T-helper 1 cell treated with Interleukin-12 subunit alpha and Interleukin-12 subunit beta and Interleukin-4 antibody, amounts not matched to agents 30 μg/mL and 1 μg/mL, for 36 hours (primary cell): Measurements from ENCODE around the gene REPS1.
"Not testable (repeated sequence)": the region's sequence is repeated elsewhere in the genome, so short reads cannot be mapped to it uniquely, and the experiment has no call there.

Experiments used
- H3K27ac Mint-ChIP-seq: one replicate; pipeline ENCODE4 v1.8.0; 2021; ENCODE audit warnings: mild to moderate bottlenecking, mixed read lengths
- H3K27me3 Mint-ChIP-seq: one replicate; pipeline ENCODE4 v1.8.0; 2021; ENCODE audit warnings: low read depth, mixed read lengths
- H3K36me3 Mint-ChIP-seq: one replicate; pipeline ENCODE4 v1.8.0; 2021; ENCODE audit warnings: low read depth, mixed read lengths
- H3K4me1 Mint-ChIP-seq: one replicate; pipeline ENCODE4 v1.8.0; 2021; ENCODE audit warnings: low read depth, mixed read lengths
- H3K4me3 Mint-ChIP-seq: one replicate; pipeline ENCODE4 v1.8.0; 2021; ENCODE audit warnings: mild to moderate bottlenecking, moderate library complexity, mixed read lengths
- H3K9me3 Mint-ChIP-seq: one replicate; pipeline ENCODE4 v1.8.0; 2021; ENCODE audit warnings: mixed read lengths

Gene REPS1, protein sequence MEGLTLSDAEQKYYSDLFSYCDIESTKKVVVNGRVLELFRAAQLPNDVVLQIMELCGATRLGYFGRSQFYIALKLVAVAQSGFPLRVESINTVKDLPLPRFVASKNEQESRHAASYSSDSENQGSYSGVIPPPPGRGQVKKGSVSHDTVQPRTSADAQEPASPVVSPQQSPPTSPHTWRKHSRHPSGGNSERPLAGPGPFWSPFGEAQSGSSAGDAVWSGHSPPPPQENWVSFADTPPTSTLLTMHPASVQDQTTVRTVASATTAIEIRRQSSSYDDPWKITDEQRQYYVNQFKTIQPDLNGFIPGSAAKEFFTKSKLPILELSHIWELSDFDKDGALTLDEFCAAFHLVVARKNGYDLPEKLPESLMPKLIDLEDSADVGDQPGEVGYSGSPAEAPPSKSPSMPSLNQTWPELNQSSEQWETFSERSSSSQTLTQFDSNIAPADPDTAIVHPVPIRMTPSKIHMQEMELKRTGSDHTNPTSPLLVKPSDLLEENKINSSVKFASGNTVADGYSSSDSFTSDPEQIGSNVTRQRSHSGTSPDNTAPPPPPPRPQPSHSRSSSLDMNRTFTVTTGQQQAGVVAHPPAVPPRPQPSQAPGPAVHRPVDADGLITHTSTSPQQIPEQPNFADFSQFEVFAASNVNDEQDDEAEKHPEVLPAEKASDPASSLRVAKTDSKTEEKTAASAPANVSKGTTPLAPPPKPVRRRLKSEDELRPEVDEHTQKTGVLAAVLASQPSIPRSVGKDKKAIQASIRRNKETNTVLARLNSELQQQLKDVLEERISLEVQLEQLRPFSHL

DNA sequence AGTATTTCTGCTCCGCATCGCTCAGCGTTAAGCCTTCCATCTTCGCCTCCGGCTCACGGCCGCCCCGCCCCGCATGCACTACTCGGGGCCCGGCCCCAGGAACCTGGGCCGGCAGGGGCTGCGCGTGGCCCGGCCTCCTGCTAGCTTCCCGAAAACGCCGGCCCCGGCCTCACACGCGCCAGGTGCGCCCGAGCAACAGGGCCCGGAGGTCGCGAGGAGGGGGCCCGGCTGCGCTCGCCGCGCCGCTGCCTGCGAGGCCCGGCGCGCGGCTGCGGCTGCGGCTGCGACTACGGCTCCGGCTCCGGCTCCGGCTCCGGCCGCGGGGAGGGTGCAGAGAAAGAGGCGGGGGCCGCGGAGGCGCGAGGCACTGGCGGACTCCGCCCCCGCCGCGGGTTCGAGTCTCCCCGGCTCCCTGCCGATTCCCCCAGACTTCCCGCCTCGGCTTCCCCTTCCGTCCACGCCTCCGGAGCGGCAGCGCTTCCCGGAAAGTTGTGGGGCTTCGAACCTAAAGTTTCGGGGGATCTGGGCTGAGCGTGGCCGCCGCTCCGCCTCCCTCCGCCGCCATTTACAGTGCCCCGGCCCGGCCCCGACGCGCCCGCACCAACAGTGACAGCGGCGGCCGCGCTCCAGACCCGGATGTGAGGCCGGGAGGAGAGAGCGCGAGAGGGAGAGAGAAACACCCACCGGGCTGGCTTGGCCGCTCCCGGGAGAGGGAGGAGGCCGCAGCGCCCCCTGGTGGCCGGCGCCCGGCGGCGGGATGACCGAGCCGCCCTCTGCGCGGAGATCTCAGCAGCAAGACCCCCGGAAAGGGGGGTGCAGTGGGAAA is at the start of gene REPS1:
TSS of gene REPS1 (minus strand) at position 611 of the 826 bp plus-strand sequence. CDS start at position 40, 571 bp downstream.
- peaks cover 1% of the 10 kb centered on the region for H3K9me3 Mint-ChIP-seq
- peaks cover 16% of the 10 kb centered on the region for H3K4me1 Mint-ChIP-seq
- no peaks in the 10 kb centered on the region for H3K36me3 Mint-ChIP-seq
- peak within 1 kb of the TSS; percentile 89 for H3K4me3 Mint-ChIP-seq
- H3K27me3 Mint-ChIP-seq, result peaks cover 1% of the 10 kb centered on the region
- peak within 1 kb of the TSS; percentile 94 for H3K27ac Mint-ChIP-seq

GRCh38 chr6:139037490-139037889 is 49.4 kb upstream of the REPS1 start:
- Mint-ChIP-seq H3K9me3 (no peaks in the 10 kb centered on the region), H3K4me1 (peaks cover 21% of the 10 kb centered on the region), H3K4me3 (no peak overlapping the region), H3K27ac (no peak overlapping the region), H3K27me3 (no peaks in the 10 kb centered on the region), H3K36me3 (peaks cover 53% of the 10 kb centered on the region)

DNA sequence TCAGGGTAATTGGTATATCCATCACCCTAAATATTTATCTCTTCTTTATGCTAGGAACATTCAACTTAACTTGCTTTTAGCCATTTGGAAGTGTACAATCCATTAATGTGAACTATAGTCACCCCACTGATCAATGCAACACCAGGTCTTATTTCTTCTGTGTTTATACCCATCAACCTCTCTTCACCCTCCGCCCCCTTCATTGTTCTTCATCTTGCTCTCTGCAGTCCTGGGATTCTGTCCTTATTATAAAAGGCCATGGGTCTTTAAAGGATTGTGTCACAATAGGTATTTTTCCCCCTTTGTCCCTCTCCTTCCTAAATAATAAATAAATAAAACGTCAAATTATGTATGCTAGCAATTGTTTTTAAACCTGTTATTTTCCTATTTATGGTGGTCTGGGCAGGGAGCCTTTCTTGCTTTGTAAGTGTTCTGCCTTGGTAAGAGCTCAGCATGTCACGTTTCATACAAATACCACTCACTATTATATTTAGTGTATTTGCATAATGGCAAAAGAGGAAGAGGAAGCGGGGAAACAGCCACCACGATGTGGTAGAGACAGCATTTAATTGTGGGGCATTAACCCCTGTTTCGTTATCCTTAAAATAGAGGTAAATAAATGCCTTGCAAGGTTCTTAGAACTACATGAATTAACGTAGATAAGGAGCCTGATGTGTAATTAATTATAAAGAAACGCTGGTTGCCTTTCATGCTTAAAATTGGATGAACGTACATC is 42.3 kb upstream of the REPS1 start:
- H3K4me1 Mint-ChIP-seq, result peaks cover 24% of the 10 kb centered on the region
- H3K4me3 Mint-ChIP-seq, result no peak overlapping the region
- H3K27me3 Mint-ChIP-seq, result no peaks in the 10 kb centered on the region
- no peaks in the 10 kb centered on the region for H3K9me3 Mint-ChIP-seq
- H3K27ac Mint-ChIP-seq, result no peak overlapping the region
- peaks cover 19% of the 10 kb centered on the region for H3K36me3 Mint-ChIP-seq

GRCh38 chr6:139029470-139030227 is 41.6 kb upstream of the REPS1 start:
- no peak overlapping the region for H3K4me3 Mint-ChIP-seq
- no peaks in the 10 kb centered on the region for H3K27me3 Mint-ChIP-seq
- H3K36me3 Mint-ChIP-seq, result peaks cover 15% of the 10 kb centered on the region
- no peaks in the 10 kb centered on the region for H3K9me3 Mint-ChIP-seq
- peaks cover 24% of the 10 kb centered on the region for H3K4me1 Mint-ChIP-seq
- H3K27ac Mint-ChIP-seq, result no peak overlapping the region

GRCh38 chr6:139028658-139029469 is 40.8 kb upstream of the REPS1 start, which contains the start of gene ABRACL:
ABRACL (plus strand) TSS chr6:139028745; CDS start chr6:139034161, 5,416 bp downstream.
- H3K27ac Mint-ChIP-seq, result peak within 1 kb of the TSS; percentile 81

DNA sequence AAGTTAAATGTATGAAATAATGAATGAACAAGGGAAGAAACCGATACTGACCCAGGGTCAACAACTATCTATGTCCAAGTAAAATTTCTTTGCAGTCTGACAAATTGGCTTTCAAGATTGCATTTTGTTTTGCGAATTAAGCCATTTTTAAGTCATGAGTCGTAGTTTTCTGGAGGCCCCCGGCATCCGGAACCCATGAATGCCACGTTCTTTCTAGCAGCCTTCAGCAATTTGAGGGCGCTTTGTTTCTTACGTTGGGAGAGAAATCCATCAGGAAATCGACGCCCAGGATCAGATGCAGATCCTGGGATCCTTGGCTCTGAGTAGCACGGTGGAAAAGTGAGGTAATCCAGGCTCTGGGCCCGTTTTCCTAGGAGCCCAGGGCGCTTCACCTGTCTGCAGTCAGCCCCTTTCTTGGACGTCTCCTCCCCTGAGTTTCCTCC is 40.2 kb upstream of the REPS1 start:
- H3K27me3 Mint-ChIP-seq, result no peaks in the 10 kb centered on the region
- H3K4me1 Mint-ChIP-seq, result peaks cover 19% of the 10 kb centered on the region
- H3K36me3 Mint-ChIP-seq, result peaks cover 2% of the 10 kb centered on the region
- no peaks in the 10 kb centered on the region for H3K9me3 Mint-ChIP-seq
- H3K27ac Mint-ChIP-seq, result peak overlapping the region; percentile 81
- H3K4me3 Mint-ChIP-seq, result peak overlapping the region; percentile 93

More at GRCh38 chr6:139028658-139029469, 40.8 kb upstream of the REPS1 start, which contains the start of gene ABRACL:
- Mint-ChIP-seq H3K4me1 (peaks cover 24% of the 10 kb centered on the region), H3K4me3 (peak within 1 kb of the TSS; percentile 93), H3K36me3 (peaks cover 8% of the 10 kb centered on the region), H3K27me3 (no peaks in the 10 kb centered on the region), H3K9me3 (no peaks in the 10 kb centered on the region)

- H3K4me3 Mint-ChIP-seq, result peak overlapping the region; percentile 93
- H3K9me3 Mint-ChIP-seq, result no peaks in the 10 kb centered on the region
- peaks cover 1% of the 10 kb centered on the region for H3K36me3 Mint-ChIP-seq
- H3K27ac Mint-ChIP-seq, result peak overlapping the region; percentile 81
- H3K4me1 Mint-ChIP-seq, result peaks cover 15% of the 10 kb centered on the region
- no peaks in the 10 kb centered on the region for H3K27me3 Mint-ChIP-seq
These were observed 39.6 kb upstream of the REPS1 start for GRCh38 chr6:139027620-139028182.

- H3K4me1 Mint-ChIP-seq, result peaks cover 10% of the 10 kb centered on the region
- H3K36me3 Mint-ChIP-seq, H3K27me3 Mint-ChIP-seq, H3K9me3 Mint-ChIP-seq, H3K4me3 Mint-ChIP-seq, H3K27ac Mint-ChIP-seq: not testable (repeated sequence)
These were observed 37.4 kb upstream of the REPS1 start for GRCh38 chr6:139025416-139025815.

- Mint-ChIP-seq H3K9me3 (no peaks in the 10 kb centered on the region), H3K4me1 (no peaks in the 10 kb centered on the region), H3K27ac (no peak overlapping the region), H3K27me3 (peaks cover 10% of the 10 kb centered on the region), H3K36me3 (no peaks in the 10 kb centered on the region), H3K4me3 (no peak overlapping the region)
These were observed 32.6 kb upstream of the REPS1 start for GRCh38 chr6:139020689-139021088.

GRCh38 chr6:139019722-139020121 is 31.7 kb upstream of the REPS1 start:
- Mint-ChIP-seq H3K27me3 (peaks cover 10% of the 10 kb centered on the region), H3K36me3 (no peaks in the 10 kb centered on the region), H3K4me1 (no peaks in the 10 kb centered on the region), H3K4me3 (no peak overlapping the region), H3K27ac (no peak overlapping the region), H3K9me3 (no peaks in the 10 kb centered on the region)

DNA sequence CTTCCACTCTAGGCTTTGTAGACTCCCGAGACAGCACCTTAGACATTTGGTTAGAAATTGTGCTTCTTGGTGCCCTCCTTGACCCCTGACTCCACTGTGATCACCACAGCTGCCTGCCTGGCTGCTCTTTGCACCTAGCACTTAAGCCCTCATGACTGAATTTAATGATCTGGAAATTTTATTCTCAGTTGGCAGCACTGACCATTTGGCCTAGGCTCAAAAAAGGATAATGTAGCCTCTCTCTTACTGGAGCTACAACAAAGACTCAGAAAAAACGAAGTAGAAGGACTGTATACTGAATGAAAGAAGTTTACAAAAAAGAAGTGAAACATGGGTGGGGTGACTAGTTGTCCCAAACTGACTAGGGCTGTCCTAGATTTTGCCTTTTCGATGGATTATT is 29.2 kb upstream of the REPS1 start:
- Mint-ChIP-seq H3K27ac (no peak overlapping the region), H3K27me3 (peaks cover 19% of the 10 kb centered on the region), H3K4me1 (no peaks in the 10 kb centered on the region), H3K9me3 (no peaks in the 10 kb centered on the region), H3K36me3 (no peaks in the 10 kb centered on the region), H3K4me3 (no peak overlapping the region)
